Measurements from ENCODE around the gene NBPF20.
"Not testable (repeated sequence)": the region's sequence is repeated elsewhere in the genome, so short reads cannot be mapped to it uniquely, and the experiment has no call there.

Gene NBPF20

GRCh38 chr1:145407266-145407665 is 18.1 kb downstream of the NBPF20 start:
- not testable (repeated sequence) for H3K4me2 ChIP-seq (ENCODE audit: low read length); H3K27me3 ChIP-seq (ENCODE audit: control insufficient read depth, low read length); H4K20me1 ChIP-seq (ENCODE audit: control insufficient read depth, insufficient read depth, low read depth, low read length); H3K36me3 ChIP-seq (ENCODE audit: control insufficient read depth, low read length); H3K27ac ChIP-seq (ENCODE audit: low read depth, low read length); H3K4me1 ChIP-seq (ENCODE audit: control insufficient read depth, low read length); H3K9me2 ChIP-seq (replicated peaks; ENCODE audit: control insufficient read depth, low read length); H3K79me2 ChIP-seq (ENCODE audit: control insufficient read depth, low read length); H3K9me3 ChIP-seq (ENCODE audit: control insufficient read depth, insufficient read depth, low read length); H3F3A ChIP-seq (ENCODE audit: control insufficient read depth, insufficient read depth); H3K4me3 ChIP-seq (ENCODE audit: low read length)

- not testable (repeated sequence) for H3F3A ChIP-seq (ENCODE audit: control insufficient read depth, insufficient read depth); H3K79me2 ChIP-seq (ENCODE audit: control insufficient read depth, low read length); H3K4me1 ChIP-seq (ENCODE audit: control insufficient read depth, low read length); H3K4me2 ChIP-seq (ENCODE audit: low read length); H4K20me1 ChIP-seq (ENCODE audit: control insufficient read depth, insufficient read depth, low read depth, low read length); H3K36me3 ChIP-seq (ENCODE audit: control insufficient read depth, low read length); H3K27ac ChIP-seq (ENCODE audit: low read depth, low read length); H3K27me3 ChIP-seq (ENCODE audit: control insufficient read depth, low read length); H3K4me3 ChIP-seq (ENCODE audit: low read length); H3K9me3 ChIP-seq (ENCODE audit: control insufficient read depth, insufficient read depth, low read length); H3K9me2 ChIP-seq (replicated peaks; ENCODE audit: control insufficient read depth, low read length)
These were observed 20.5 kb downstream of the NBPF20 start for GRCh38 chr1:145404949-145405348.

GRCh38 chr1:145400701-145401100 is 24.7 kb downstream of the NBPF20 start:
- H3F3A ChIP-seq (ENCODE audit: control insufficient read depth, insufficient read depth); H3K9me2 ChIP-seq (replicated peaks; ENCODE audit: control insufficient read depth, low read length); H3K4me3 ChIP-seq (ENCODE audit: low read length); H3K36me3 ChIP-seq (ENCODE audit: control insufficient read depth, low read length); H3K27ac ChIP-seq (ENCODE audit: low read depth, low read length); H3K27me3 ChIP-seq (ENCODE audit: control insufficient read depth, low read length); H3K79me2 ChIP-seq (ENCODE audit: control insufficient read depth, low read length); H3K4me2 ChIP-seq (ENCODE audit: low read length); H3K9me3 ChIP-seq (ENCODE audit: control insufficient read depth, insufficient read depth, low read length); H3K4me1 ChIP-seq (ENCODE audit: control insufficient read depth, low read length); H4K20me1 ChIP-seq (ENCODE audit: control insufficient read depth, insufficient read depth, low read depth, low read length): not testable (repeated sequence)
